ENCODE data around the gene CARD10.
"Not testable (repeated sequence)": the region's sequence is repeated elsewhere in the genome, so short reads cannot be mapped to it uniquely, and the experiment has no call there.

Gene CARD10

GRCh38 chr22:37529652-37530345 is 10.6 kb upstream of the CARD10 start:
- no peak for DNase-seq (ENCODE audit: low read depth in 2 of 2, low spot score in 1 of 2)

GRCh38 chr22:37527952-37528351 is 8.7 kb upstream of the CARD10 start:
- not testable (repeated sequence) for DNase-seq (ENCODE audit: low read depth in 2 of 2, low spot score in 1 of 2)

GRCh38 chr22:37527081-37527752 is 8.0 kb upstream of the CARD10 start:
- DNase-seq (ENCODE audit: low read depth in 2 of 2, low spot score in 1 of 2): not testable (repeated sequence)

- DNase-seq (ENCODE audit: low read depth in 2 of 2, low spot score in 1 of 2): no peak
These were observed 7.2 kb upstream of the CARD10 start for GRCh38 chr22:37526376-37526775.

- DNase-seq (ENCODE audit: low read depth in 2 of 2, low spot score in 1 of 2): no peak
These were observed 6.6 kb upstream of the CARD10 start for GRCh38 chr22:37525746-37526350.

GRCh38 chr22:37525073-37525745 is 6.0 kb upstream of the CARD10 start:
- DNase-seq (ENCODE audit: low read depth in 2 of 2, low spot score in 1 of 2): no peak

- no peak for DNase-seq (ENCODE audit: low read depth in 2 of 2, low spot score in 1 of 2)
These were observed 3.3 kb upstream of the CARD10 start for GRCh38 chr22:37522482-37522881.

- no peak for DNase-seq (ENCODE audit: low read depth in 2 of 2, low spot score in 1 of 2)
These were observed 2.1 kb upstream of the CARD10 start for GRCh38 chr22:37521236-37521739.

GRCh38 chr22:37520776-37521191 is 1.6 kb upstream of the CARD10 start:
- no peak for DNase-seq (ENCODE audit: low read depth in 2 of 2, low spot score in 1 of 2)

GRCh38 chr22:37518509-37519267 is 527 bp downstream of the CARD10 start:
- DNase-seq (ENCODE audit: low read depth in 2 of 2, low spot score in 1 of 2): no peak

- no peak for DNase-seq (ENCODE audit: low read depth in 2 of 2, low spot score in 1 of 2)
These were observed 1.3 kb downstream of the CARD10 start for GRCh38 chr22:37517826-37518450.

GRCh38 chr22:37516456-37516855 is 2.8 kb downstream of the CARD10 start:
- DNase-seq (ENCODE audit: low read depth in 2 of 2, low spot score in 1 of 2): no peak

GRCh38 chr22:37515901-37516300 is 3.3 kb downstream of the CARD10 start:
- DNase-seq (ENCODE audit: low read depth in 2 of 2, low spot score in 1 of 2): no peak

- no peak for DNase-seq (ENCODE audit: low read depth in 2 of 2, low spot score in 1 of 2)
These were observed 4.6 kb downstream of the CARD10 start for GRCh38 chr22:37514526-37515051.

- DNase-seq (ENCODE audit: low read depth in 2 of 2, low spot score in 1 of 2): no peak
These were observed 7.7 kb downstream of the CARD10 start for GRCh38 chr22:37511395-37512104.

- DNase-seq (ENCODE audit: low read depth in 2 of 2, low spot score in 1 of 2): no peak
These were observed 9.1 kb downstream of the CARD10 start for GRCh38 chr22:37510091-37510490.

- DNase-seq (ENCODE audit: low read depth in 2 of 2, low spot score in 1 of 2): no peak
These were observed 10.0 kb downstream of the CARD10 start for GRCh38 chr22:37509059-37509860.

GRCh38 chr22:37508431-37508992 is 10.7 kb downstream of the CARD10 start:
- DNase-seq (ENCODE audit: low read depth in 2 of 2, low spot score in 1 of 2): no peak

All from stimulated activated CD8-positive, alpha-beta memory T cell treated with anti-CD3 and anti-CD28 coated beads, Interleukin-4, amount 100 ng/mL, for 1 hour (primary cell).